Measurements from ENCODE around the gene GSC.

GSC gene

DNA sequence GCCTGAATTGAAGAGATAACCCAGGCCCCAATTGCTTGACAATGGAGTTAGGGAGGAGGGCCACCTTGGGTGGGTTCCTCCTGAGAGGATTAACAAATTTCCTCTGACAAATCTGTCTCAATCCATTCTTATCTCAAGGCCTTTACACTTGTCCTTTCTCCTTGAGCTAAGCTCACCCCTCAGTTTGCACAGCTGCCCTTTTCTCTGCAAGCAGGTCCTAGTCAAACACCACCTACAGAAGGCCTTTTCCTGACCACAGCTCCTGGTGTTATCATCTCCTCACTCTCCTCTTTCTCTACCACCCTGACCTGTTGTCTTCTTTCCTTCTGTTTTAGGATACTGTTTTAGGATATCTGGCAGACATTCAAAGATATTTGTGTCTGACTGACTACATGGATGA lies 26.4 kb upstream of the GSC start:
- no peak overlapping the region for H3K4me3 ChIP-seq (ENCODE audit: control insufficient read depth, low read depth, low read length)
- TF ChIP-seq, protein P1, sequence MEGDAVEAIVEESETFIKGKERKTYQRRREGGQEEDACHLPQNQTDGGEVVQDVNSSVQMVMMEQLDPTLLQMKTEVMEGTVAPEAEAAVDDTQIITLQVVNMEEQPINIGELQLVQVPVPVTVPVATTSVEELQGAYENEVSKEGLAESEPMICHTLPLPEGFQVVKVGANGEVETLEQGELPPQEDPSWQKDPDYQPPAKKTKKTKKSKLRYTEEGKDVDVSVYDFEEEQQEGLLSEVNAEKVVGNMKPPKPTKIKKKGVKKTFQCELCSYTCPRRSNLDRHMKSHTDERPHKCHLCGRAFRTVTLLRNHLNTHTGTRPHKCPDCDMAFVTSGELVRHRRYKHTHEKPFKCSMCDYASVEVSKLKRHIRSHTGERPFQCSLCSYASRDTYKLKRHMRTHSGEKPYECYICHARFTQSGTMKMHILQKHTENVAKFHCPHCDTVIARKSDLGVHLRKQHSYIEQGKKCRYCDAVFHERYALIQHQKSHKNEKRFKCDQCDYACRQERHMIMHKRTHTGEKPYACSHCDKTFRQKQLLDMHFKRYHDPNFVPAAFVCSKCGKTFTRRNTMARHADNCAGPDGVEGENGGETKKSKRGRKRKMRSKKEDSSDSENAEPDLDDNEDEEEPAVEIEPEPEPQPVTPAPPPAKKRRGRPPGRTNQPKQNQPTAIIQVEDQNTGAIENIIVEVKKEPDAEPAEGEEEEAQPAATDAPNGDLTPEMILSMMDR (conservative IDR thresholded peaks at IDR 0.05; ENCODE audit: control insufficient read depth, insufficient read depth, low read depth, low read length) = no peak
- DNase-seq (ENCODE audit: low read depth) = no peak

DNA sequence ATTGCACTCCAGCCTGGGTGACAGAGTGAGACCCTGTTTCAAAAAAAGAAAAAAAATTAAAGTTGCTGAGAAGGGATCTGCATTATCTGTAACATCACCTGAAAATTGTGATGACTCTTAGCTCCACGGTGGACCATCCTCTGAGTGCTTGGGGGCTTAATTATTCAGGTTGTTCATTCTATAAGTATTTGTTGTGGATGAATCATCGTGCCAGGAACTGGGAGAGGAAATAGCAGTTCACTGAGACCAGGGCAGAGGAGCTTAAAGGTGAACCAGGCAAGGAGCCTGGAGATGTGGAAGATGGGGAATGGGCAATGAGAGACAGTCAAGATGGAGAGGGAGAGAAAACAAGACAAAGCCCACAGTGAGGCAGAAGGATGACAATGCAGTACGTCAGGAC lies 25.5 kb upstream of the GSC start:
- TF ChIP-seq, protein P1 (conservative IDR thresholded peaks at IDR 0.05; ENCODE audit: control insufficient read depth, insufficient read depth, low read depth, low read length) = no peak
- no peak overlapping the region for H3K4me3 ChIP-seq (ENCODE audit: control insufficient read depth, low read depth, low read length)
- DNase-seq (ENCODE audit: low read depth) = no peak

DNA sequence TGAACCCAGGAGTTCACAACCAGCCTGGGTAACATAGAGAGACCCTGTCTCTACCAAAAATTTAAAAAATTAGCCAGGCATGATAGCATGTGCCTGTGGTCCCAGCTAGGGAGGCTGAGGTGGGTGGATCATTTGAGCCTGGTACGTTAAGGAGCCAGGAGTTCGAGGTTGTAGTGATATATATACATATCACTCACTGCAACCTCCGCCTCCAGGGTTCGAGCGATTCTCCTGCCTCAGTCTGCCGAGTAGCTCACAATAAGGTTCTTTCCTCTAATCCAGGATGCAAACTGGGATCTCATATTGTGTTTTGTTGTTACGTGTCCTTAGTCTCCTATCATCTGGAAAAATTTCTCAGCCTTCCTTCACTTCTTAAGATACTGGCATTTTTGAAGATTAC lies 24.0 kb upstream of the GSC start:
- TF ChIP-seq, protein P1 (conservative IDR thresholded peaks at IDR 0.05; ENCODE audit: control insufficient read depth, insufficient read depth, low read depth, low read length) = no peak
- H3K4me3 ChIP-seq (ENCODE audit: control insufficient read depth, low read depth, low read length) = no peak overlapping the region
- no peak for DNase-seq (ENCODE audit: low read depth)

DNA sequence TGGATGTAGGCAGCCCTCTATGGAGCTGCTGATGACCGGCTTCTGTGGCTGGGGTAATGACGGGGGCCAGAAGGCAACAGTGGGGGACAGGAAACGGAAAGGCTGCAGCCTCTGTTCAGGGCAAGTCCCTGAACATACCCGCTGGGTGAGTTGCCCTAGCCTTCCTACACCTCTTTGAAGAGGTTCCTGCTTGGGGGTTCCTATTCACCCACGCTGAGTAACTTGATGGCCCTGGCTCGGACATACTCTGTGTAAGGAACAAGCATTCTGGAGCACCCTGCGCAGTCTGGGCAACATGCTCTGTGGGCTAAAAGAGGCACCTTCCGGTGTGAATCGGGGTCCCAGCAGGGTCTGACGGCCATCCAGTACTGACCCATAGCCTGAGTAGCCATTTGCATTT lies 17.7 kb upstream of the GSC start:
- TF ChIP-seq, protein P1 (conservative IDR thresholded peaks at IDR 0.05; ENCODE audit: control insufficient read depth, insufficient read depth, low read depth, low read length) = no peak
- no peak overlapping the region for H3K4me3 ChIP-seq (ENCODE audit: control insufficient read depth, low read depth, low read length)
- no peak for DNase-seq (ENCODE audit: low read depth)

DNA sequence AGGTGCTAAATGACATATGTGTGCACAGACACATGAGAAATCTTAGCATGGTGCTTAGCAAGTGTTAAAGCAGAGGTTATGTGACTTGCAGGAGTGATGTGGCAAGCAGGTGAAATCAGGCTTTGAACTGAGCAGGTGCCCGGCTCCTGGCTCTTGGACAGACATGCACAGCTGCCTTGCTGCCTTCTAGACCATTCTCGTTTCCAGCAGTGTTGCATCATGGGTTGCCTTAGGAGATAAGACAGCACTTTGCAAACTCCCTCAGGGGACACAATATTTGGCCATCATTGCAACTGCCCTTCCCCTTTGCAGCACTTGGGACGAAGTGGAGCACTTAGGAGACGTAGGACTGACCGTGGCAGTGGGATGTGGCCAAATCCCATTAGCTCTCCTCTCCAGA lies 17.2 kb upstream of the GSC start:
- TF ChIP-seq, protein P1 (conservative IDR thresholded peaks at IDR 0.05; ENCODE audit: control insufficient read depth, insufficient read depth, low read depth, low read length) = no peak
- no peak overlapping the region for H3K4me3 ChIP-seq (ENCODE audit: control insufficient read depth, low read depth, low read length)
- no peak for DNase-seq (ENCODE audit: low read depth)

DNA sequence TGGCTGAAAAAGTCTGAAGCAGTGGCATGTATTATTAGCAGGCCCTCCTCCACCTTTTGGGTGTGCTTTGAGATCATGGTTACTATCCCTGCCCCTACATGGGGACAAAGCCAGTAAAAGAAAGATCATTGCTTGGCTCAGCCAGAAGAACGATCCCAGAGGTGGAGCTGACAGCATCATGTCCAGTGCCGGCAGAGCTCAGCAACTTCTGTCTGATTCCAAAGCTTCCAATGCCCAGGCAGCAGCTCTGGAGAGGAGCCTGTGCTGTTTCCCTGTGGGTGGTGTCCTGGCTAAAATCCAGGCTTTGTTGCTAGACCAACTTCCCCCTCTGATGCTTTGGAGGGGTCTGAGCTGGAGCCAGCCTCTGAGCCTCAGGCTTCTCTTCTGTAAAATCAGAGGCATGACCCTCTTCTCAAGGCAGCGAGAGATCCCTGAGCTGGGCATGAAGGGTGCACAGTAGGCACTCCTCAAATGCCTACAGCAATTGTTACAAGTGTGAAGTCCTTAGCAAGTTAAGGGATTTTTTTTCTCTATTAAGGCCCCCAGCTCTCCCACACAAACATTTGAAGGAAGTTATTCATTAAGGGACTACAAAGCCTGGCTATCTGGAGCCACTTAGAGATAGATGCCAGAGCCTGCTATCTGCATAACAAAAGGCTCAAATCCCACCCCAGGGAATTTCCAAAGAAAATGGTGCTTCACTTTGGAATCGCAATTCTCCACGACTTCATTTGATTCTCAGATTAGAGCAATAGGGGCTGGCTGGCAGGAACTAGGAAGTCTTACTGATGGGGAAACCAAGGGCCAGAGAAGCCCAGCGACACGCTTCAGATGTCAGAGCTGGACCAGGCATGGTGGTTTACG lies 10.9 kb upstream of the GSC start:
- TF ChIP-seq, protein P1 (conservative IDR thresholded peaks at IDR 0.05; ENCODE audit: control insufficient read depth, insufficient read depth, low read depth, low read length) = no peak
- DNase-seq (ENCODE audit: low read depth) = no peak
- H3K4me3 ChIP-seq (ENCODE audit: control insufficient read depth, low read depth, low read length) = no peak overlapping the region

Data from fibroblast of mammary gland (primary cell).